ENCODE data around the gene KLK4.

The KLK4 gene

GRCh38 chr19:50870417-50871089, 40.6 kb downstream of the KLK4 start:
- Histone ChIP-seq H3K9me3 (ENCODE audit: control insufficient read depth, low read length) (no peaks in the 10 kb centered on the region), H3K4me1 (ENCODE audit: control insufficient read depth, insufficient read depth, low read length) (no peaks in the 10 kb centered on the region), H3K27me3 (ENCODE audit: control insufficient read depth, insufficient read depth, low read length) (peaks cover 9% of the 10 kb centered on the region), H3K9ac (ENCODE audit: low read length) (no peak overlapping the region), H3K36me3 (ENCODE audit: control insufficient read depth, insufficient read depth, low read length) (no peaks in the 10 kb centered on the region), H3K4me3 (ENCODE audit: low read length) (no peak overlapping the region)

- no peak overlapping the region for H3K4me3 ChIP-seq (ENCODE audit: low read length)
- no peak overlapping the region for H3K9ac ChIP-seq (ENCODE audit: low read length)
- H3K27me3 ChIP-seq (ENCODE audit: control insufficient read depth, insufficient read depth, low read length) = peaks cover 5% of the 10 kb centered on the region
- H3K36me3 ChIP-seq (ENCODE audit: control insufficient read depth, insufficient read depth, low read length) = no peaks in the 10 kb centered on the region
- no peaks in the 10 kb centered on the region for H3K4me1 ChIP-seq (ENCODE audit: control insufficient read depth, insufficient read depth, low read length)
- H3K9me3 ChIP-seq (ENCODE audit: control insufficient read depth, low read length) = no peaks in the 10 kb centered on the region
Observed at GRCh38 chr19:50869479-50869878, 41.7 kb downstream of the KLK4 start.

- Histone ChIP-seq H3K36me3 (ENCODE audit: control insufficient read depth, insufficient read depth, low read length) (no peaks in the 10 kb centered on the region), H3K9ac (ENCODE audit: low read length) (no peak overlapping the region), H3K4me1 (ENCODE audit: control insufficient read depth, insufficient read depth, low read length) (no peaks in the 10 kb centered on the region), H3K9me3 (ENCODE audit: control insufficient read depth, low read length) (no peaks in the 10 kb centered on the region), H3K27me3 (ENCODE audit: control insufficient read depth, insufficient read depth, low read length) (peaks cover 8% of the 10 kb centered on the region), H3K4me3 (ENCODE audit: low read length) (no peak overlapping the region)
Observed at GRCh38 chr19:50861496-50862286, 49.5 kb downstream of the KLK4 start.

- H3K36me3 ChIP-seq (ENCODE audit: control insufficient read depth, insufficient read depth, low read length) = no peaks in the 10 kb centered on the region
- peaks cover 8% of the 10 kb centered on the region for H3K27me3 ChIP-seq (ENCODE audit: control insufficient read depth, insufficient read depth, low read length)
- no peak overlapping the region for H3K9ac ChIP-seq (ENCODE audit: low read length)
- H3K4me3 ChIP-seq (ENCODE audit: low read length) = no peak overlapping the region
- H3K4me1 ChIP-seq (ENCODE audit: control insufficient read depth, insufficient read depth, low read length) = no peaks in the 10 kb centered on the region
- no peaks in the 10 kb centered on the region for H3K9me3 ChIP-seq (ENCODE audit: control insufficient read depth, low read length)
Observed at GRCh38 chr19:50861010-50861409, 50.2 kb downstream of the KLK4 start.

GRCh38 chr19:50859849-50860248, 51.3 kb downstream of the KLK4 start:
- no peaks in the 10 kb centered on the region for H3K36me3 ChIP-seq (ENCODE audit: control insufficient read depth, insufficient read depth, low read length)
- H3K27me3 ChIP-seq (ENCODE audit: control insufficient read depth, insufficient read depth, low read length) = peaks cover 8% of the 10 kb centered on the region
- H3K9me3 ChIP-seq (ENCODE audit: control insufficient read depth, low read length) = no peaks in the 10 kb centered on the region
- no peak overlapping the region for H3K4me3 ChIP-seq (ENCODE audit: low read length)
- H3K9ac ChIP-seq (ENCODE audit: low read length) = no peak overlapping the region
- no peaks in the 10 kb centered on the region for H3K4me1 ChIP-seq (ENCODE audit: control insufficient read depth, insufficient read depth, low read length)

- H3K27me3 ChIP-seq (ENCODE audit: control insufficient read depth, insufficient read depth, low read length) = peaks cover 8% of the 10 kb centered on the region
- H3K4me1 ChIP-seq (ENCODE audit: control insufficient read depth, insufficient read depth, low read length) = no peaks in the 10 kb centered on the region
- H3K4me3 ChIP-seq (ENCODE audit: low read length) = no peak overlapping the region
Observed at GRCh38 chr19:50858886-50859285, 52.3 kb downstream of the KLK4 start.

GRCh38 chr19:50857366-50857765, 53.8 kb downstream of the KLK4 start:
- Histone ChIP-seq H3K4me1 (ENCODE audit: control insufficient read depth, insufficient read depth, low read length) (no peaks in the 10 kb centered on the region), H3K36me3 (ENCODE audit: control insufficient read depth, insufficient read depth, low read length) (no peaks in the 10 kb centered on the region), H3K9me3 (ENCODE audit: control insufficient read depth, low read length) (no peaks in the 10 kb centered on the region), H3K27me3 (ENCODE audit: control insufficient read depth, insufficient read depth, low read length) (peaks cover 8% of the 10 kb centered on the region), H3K4me3 (ENCODE audit: low read length) (no peak overlapping the region), H3K9ac (ENCODE audit: low read length) (no peak overlapping the region)

More at GRCh38 chr19:50858886-50859285, 52.3 kb downstream of the KLK4 start:
- no peak overlapping the region for H3K9ac ChIP-seq (ENCODE audit: low read length)
- H3K9me3 ChIP-seq (ENCODE audit: control insufficient read depth, low read length) = no peaks in the 10 kb centered on the region
- H3K36me3 ChIP-seq (ENCODE audit: control insufficient read depth, insufficient read depth, low read length) = no peaks in the 10 kb centered on the region

Data from mucosa of stomach (tissue), 1 donor.